LNCAP (cell line): Measurements from ENCODE around the gene PTPRT.

ENCODE experiments used
- CTCF ChIP-seq: fragments of 450-650 bp; IDR thresholded peaks from 2 replicates; pipeline ENCODE4 v1.5.1; 2017; ENCODE audit warnings: mild to moderate bottlenecking

Gene PTPRT

GRCh38 chr20:42779216-42779615 is 410.5 kb downstream of the PTPRT start:
- no peak for TF ChIP-seq CTCF

GRCh38 chr20:42775866-42776265 is 413.8 kb downstream of the PTPRT start:
- TF ChIP-seq CTCF, result no peak

GRCh38 chr20:42775037-42775436 is 414.7 kb downstream of the PTPRT start:
- TF ChIP-seq CTCF, result no peak

GRCh38 chr20:42763015-42763414 is 426.7 kb downstream of the PTPRT start:
- no peak for TF ChIP-seq CTCF

- no peak for TF ChIP-seq CTCF
These were observed 432.7 kb downstream of the PTPRT start for GRCh38 chr20:42756991-42757390.

- TF ChIP-seq CTCF, result no peak
These were observed 435.0 kb downstream of the PTPRT start for GRCh38 chr20:42754706-42755105.

- no peak for TF ChIP-seq CTCF
These were observed 437.1 kb downstream of the PTPRT start for GRCh38 chr20:42752620-42753019.

- TF ChIP-seq CTCF, result no peak
These were observed 440.1 kb downstream of the PTPRT start for GRCh38 chr20:42749556-42749955.
